WERI-Rb-1 (cell line): Measurements from ENCODE around the gene ABAT.

Experiments
- DNase-seq: peaks from one replicate; pipeline ENCODE4 v3.0.0-alpha.2; 2020
- H3K27ac ChIP-seq: fragments of 250-450 bp; sonication (Bioruptor Pico); 2 replicates; pipeline ENCODE4 v1.5.1; 2020; ENCODE audit warnings: mild to moderate bottlenecking, moderate library complexity
- H3K27me3 ChIP-seq: fragments of 250-450 bp; sonication (Bioruptor Pico); 2 replicates; pipeline ENCODE4 v1.5.1; 2021; ENCODE audit warnings: mild to moderate bottlenecking, low read depth, moderate library complexity; ENCODE audit not compliant: insufficient read depth, severe bottlenecking
- H3K36me3 ChIP-seq: fragments of 250-450 bp; sonication (Bioruptor Pico); 2 replicates; pipeline ENCODE4 v1.5.1; 2020; ENCODE audit warnings: mild to moderate bottlenecking, moderate library complexity
- H3K4me3 ChIP-seq: 2 replicates; pipeline ENCODE4 v1.5.1; 2011; ENCODE audit warnings: low read depth, mild to moderate bottlenecking, control low read depth, low read length
- H3K9me3 ChIP-seq: fragments of 250-450 bp; sonication (Bioruptor Pico); 2 replicates; pipeline ENCODE4 v1.5.1; 2021; ENCODE audit warnings: mild to moderate bottlenecking, moderate library complexity; ENCODE audit not compliant: severe bottlenecking
- CTCF ChIP-seq: IDR thresholded peaks from 2 replicates; pipeline ENCODE4 v1.5.1; 2011; ENCODE audit warnings: low read depth, mild to moderate bottlenecking, control low read depth, inconsistent platforms, low read length

ABAT gene

GRCh38 chr16:8630255-8630953 lies 44.0 kb upstream of the ABAT start:
- DNase-seq = no peak
- Histone ChIP-seq H3K36me3 (peaks cover 75% of the 10 kb centered on the region), H3K9me3 (no peaks in the 10 kb centered on the region), H3K27me3 (no peaks in the 10 kb centered on the region), H3K27ac (no peak overlapping the region), H3K4me3 (no peak overlapping the region)
- no peak for TF ChIP-seq CTCF

GRCh38 chr16:8631373-8631772 lies 43.0 kb upstream of the ABAT start:
- no peak overlapping the region for H3K4me3 ChIP-seq
- H3K27ac ChIP-seq = no peak overlapping the region
- TF ChIP-seq CTCF = no peak
- peaks cover 76% of the 10 kb centered on the region for H3K36me3 ChIP-seq
- no peaks in the 10 kb centered on the region for H3K9me3 ChIP-seq
- H3K27me3 ChIP-seq = no peaks in the 10 kb centered on the region
- DNase-seq = no peak

- TF ChIP-seq CTCF = no peak
- Histone ChIP-seq H3K27ac (no peak overlapping the region), H3K36me3 (peaks cover 79% of the 10 kb centered on the region)
Measured at GRCh38 chr16:8631818-8632465, 42.5 kb upstream of the ABAT start.

GRCh38 chr16:8632675-8633182 lies 41.7 kb upstream of the ABAT start:
- Histone ChIP-seq H3K27ac (no peak overlapping the region), H3K36me3 (peaks cover 75% of the 10 kb centered on the region), H3K27me3 (no peaks in the 10 kb centered on the region), H3K4me3 (no peak overlapping the region), H3K9me3 (no peaks in the 10 kb centered on the region)
- TF ChIP-seq CTCF = no peak
- DNase-seq = no peak

More at GRCh38 chr16:8631818-8632465, 42.5 kb upstream of the ABAT start:
- no peaks in the 10 kb centered on the region for H3K27me3 ChIP-seq
- no peaks in the 10 kb centered on the region for H3K9me3 ChIP-seq
- no peak overlapping the region for H3K4me3 ChIP-seq
- no peak for DNase-seq

- Histone ChIP-seq H3K27me3 (no peaks in the 10 kb centered on the region), H3K36me3 (peaks cover 63% of the 10 kb centered on the region), H3K27ac (no peak overlapping the region), H3K9me3 (no peaks in the 10 kb centered on the region), H3K4me3 (no peak overlapping the region)
- TF ChIP-seq CTCF = peak; percentile 80
- DNase-seq = peak; percentile 55
Measured at GRCh38 chr16:8634991-8635736, 39.3 kb upstream of the ABAT start.
